GM12878 (cell line): ENCODE results near the gene AKAP13. TPM values are rescaled to one million over a fixed set of nuclear protein-coding genes. Genes with fewer than 3 reads are reported as not detected.

Source experiments
- ATAC-seq: fragments of 200-7000 bp; cut with Tn5 transposase; 3 replicates; pipeline ENCODE4 v1.9.1; 2020; ENCODE audit warnings: mild to moderate bottlenecking, moderate library complexity
- BruUV-seq: library from RNA; stranded (reverse); fragments of 400-500 nt; replicated peaks from 2 replicates; lab custom pipeline; 2021; lab: Mats Ljungman, UMichigan
- CTCF ChIA-PET: fragments of 300-600 bp; sonication (Branson Sonifier 250); formaldehyde crosslinking; extraction: SDS; loops from one replicate; lab custom pipeline; 2021; ENCODE audit warnings: inconsistent platforms; lab: Yijun Ruan, JAX
- POLR2A ChIA-PET: fragments of 350-600 bp; formaldehyde crosslinking; extraction: SDS; loops from one replicate; lab custom pipeline; 2021; ENCODE audit warnings: inconsistent platforms; lab: Charles Lee
- RAD21 ChIA-PET: fragments of 300-600 bp; sonication (Branson Sonifier 250); formaldehyde crosslinking; loops from one replicate; lab custom pipeline; 2023; ENCODE audit warnings: antibody characterized with exemption; ENCODE audit not compliant: unreplicated experiment; lab: Charles Lee
- SMC1A ChIA-PET: fragments of 300-600 bp; sonication (Branson Sonifier 250); formaldehyde crosslinking; loops from one replicate; lab custom pipeline; 2023; ENCODE audit not compliant: unreplicated experiment, uncharacterized antibody; lab: Charles Lee
- DNase-seq: peaks from one replicate; pipeline ENCODE4 v3.0.0-alpha.2; 2011; ENCODE audit warnings: low read depth, low spot score
- FAIRE-seq: peaks from 3 replicates; lab custom pipeline; 2011; peaks lifted over from hg19 to GRCh38; lab: Jason Lieb, UNC
- H2AFZ ChIP-seq: 2 replicates; pipeline ENCODE4 v1.6.0; 2011; ENCODE audit warnings: low read depth, low read length, control low read depth; ENCODE audit not compliant: control insufficient read depth
- H3K27ac ChIP-seq: 2 replicates; pipeline ENCODE4 v1.5.1; 2011; ENCODE audit warnings: control low read depth; ENCODE audit not compliant: control insufficient read depth, insufficient read depth
- H3K27me3 ChIP-seq, 2 experiments: replicated peaks in 1 of 2; 2 replicates each; pipeline versions ENCODE4 v1.6.0 to v1.6.1; 2011; ENCODE audit warnings: low read length in 1 of 2; ENCODE audit not compliant: control insufficient read depth in 2 of 2, insufficient read depth in 2 of 2
- H3K36me3 ChIP-seq, 2 experiments: 2 replicates each; pipeline ENCODE4 v1.5.1; 2011; ENCODE audit warnings: low read length in 1 of 2; ENCODE audit not compliant: control insufficient read depth in 2 of 2, insufficient read depth in 2 of 2
- H3K4me1 ChIP-seq: 2 replicates; pipeline ENCODE4 v1.6.1; 2011; ENCODE audit warnings: mild to moderate bottlenecking, low read length, moderate library complexity, mixed read lengths; ENCODE audit not compliant: control insufficient read depth, insufficient read depth
- H3K4me2 ChIP-seq: 2 replicates; pipeline ENCODE4 v1.6.0; 2011; ENCODE audit warnings: control low read depth; ENCODE audit not compliant: control insufficient read depth, insufficient read depth
- H3K4me3 ChIP-seq: fragments of 200-600 bp; sonication (generic); 2 replicates; pipeline ENCODE4 v1.5.1; 2016
- H3K79me2 ChIP-seq: 2 replicates; pipeline ENCODE4 v1.6.0; 2011; ENCODE audit warnings: low read length; ENCODE audit not compliant: control insufficient read depth, insufficient read depth
- H3K9ac ChIP-seq: 2 replicates; pipeline ENCODE4 v1.8.0; 2011; ENCODE audit warnings: low read length, control low read depth, mixed read lengths; ENCODE audit not compliant: control insufficient read depth, insufficient read depth
- H3K9me3 ChIP-seq: replicated peaks from 3 replicates; pipeline ENCODE4 v1.5.1; 2011; ENCODE audit warnings: mild to moderate bottlenecking, low read length; ENCODE audit not compliant: control insufficient read depth, insufficient read depth
- H4K20me1 ChIP-seq: 2 replicates; pipeline ENCODE4 v1.6.0; 2011; ENCODE audit not compliant: control insufficient read depth, insufficient read depth
- ATF2 ChIP-seq: IDR thresholded peaks from 2 replicates; pipeline ENCODE4 v1.6.1; 2012; ENCODE audit warnings: low read length, inconsistent platforms
- BMI1 ChIP-seq: fragments of 450-650 bp; IDR thresholded peaks from 2 replicates; pipeline ENCODE4 v1.6.1; 2016; ENCODE audit warnings: mild to moderate bottlenecking, moderate library complexity, borderline replicate concordance
- GABPA ChIP-seq: IDR thresholded peaks from 2 replicates; pipeline ENCODE4 v1.6.1; 2014; ENCODE audit warnings: antibody characterized with exemption, low read depth, mild to moderate bottlenecking, inconsistent platforms
- LARP7 ChIP-seq: fragments of 450-650 bp; IDR thresholded peaks from 2 replicates; pipeline ENCODE4 v1.6.1; 2017; ENCODE audit warnings: mild to moderate bottlenecking
- MEF2A ChIP-seq: IDR thresholded peaks from 2 replicates; pipeline ENCODE4 v1.6.1; 2011; ENCODE audit warnings: low read depth, mild to moderate bottlenecking, low read length, moderate library complexity; ENCODE audit not compliant: insufficient read depth
- MYB ChIP-seq: fragments of 150-350 bp; IDR thresholded peaks from 2 replicates; pipeline ENCODE4 v1.6.1; 2014; ENCODE audit warnings: mild to moderate bottlenecking, low read depth, low read length, borderline replicate concordance
- NFIC ChIP-seq: IDR thresholded peaks from 2 replicates; pipeline ENCODE4 v1.6.1; 2012; ENCODE audit warnings: low read depth, mild to moderate bottlenecking, inconsistent platforms, low read length, moderate library complexity
- SMC3 ChIP-seq: IDR thresholded peaks from 2 replicates; pipeline ENCODE4 v1.6.1; 2011; ENCODE audit warnings: low read length, improper control_type of control experiment, borderline replicate concordance
- WRNIP1 ChIP-seq: IDR thresholded peaks from 2 replicates; pipeline ENCODE4 v1.6.1; 2011; ENCODE audit warnings: low read depth, low read length, improper control_type of control experiment, borderline replicate concordance
- YBX1 ChIP-seq: fragments of 450-650 bp; IDR thresholded peaks from 2 replicates; pipeline ENCODE4 v1.6.1; 2016; ENCODE audit warnings: antibody characterized with exemption
- WGBS: methylation state at CpG from one replicate; pipeline ENCODE4 v1.1.6; 2016; ENCODE audit warnings: low lambda C conversion rate; ENCODE audit not compliant: insufficient replicate concordance, insufficient coverage; ENCODE audit errors: missing lambda C conversion rate; 5-methylcytosine and 5-hydroxymethylcytosine counted together
- in situ Hi-C: fragments of 300-500 bp; cut with MboI; formaldehyde crosslinking; loops from 9 replicates; pipeline ENCODE4 v1.14.3; 2018; ENCODE audit warnings: mixed read lengths
- intact Hi-C: fragments of 100-400 bp; cut with micrococcal nuclease; formaldehyde crosslinking; loops from one replicate; pipeline ENCODE4 v1.14.2; 2022; ENCODE audit not compliant: unreplicated experiment
- polyA plus RNA-seq, 11 experiments: library from polyadenylated mRNA; depleted of rRNA in 4 of 11; unstranded in 6 of 11; stranded (reverse) in 5 of 11; fragments of >200 nt; fragmentation: Nextera tagmentation in 4 of 11; fragmentation: Illumina TruSeq in 1 of 11; extraction: Ambion mirVana in 4 of 11; extraction: Trizol in 1 of 11; gene quantifications; 1 replicate in 1 of 11; 2 replicates in 10 of 11; pipeline versions ENCODE4 v1.2.1 to v1.2.3, GENCODE V29; 2011 to 2016; ENCODE audit warnings: inconsistent platforms in 2 of 11, missing spikeins in 2 of 11, low read depth in 1 of 11
- total RNA-seq, 4 experiments: library from RNA; depleted of rRNA in 3 of 4; stranded (reverse); fragments of >200 nt in 3 of 4; fragmentation: Illumina TruSeq in 1 of 4; extraction: Trizol in 1 of 4; gene quantifications; 2 replicates each; pipeline versions ENCODE4 v1.2.1 to v1.2.3, GENCODE V29; 2013 to 2021
- TF ChIP-seq, protein P1 (sequence below): fragments of 450-650 bp; formaldehyde crosslinking; IDR thresholded peaks from 2 replicates; pipeline ENCODE4 v1.4.0; 2022; ENCODE audit warnings: mild to moderate bottlenecking, moderate library complexity
- TF ChIP-seq, protein P2 (sequence below): fragments of 450-650 bp; IDR thresholded peaks from 2 replicates; pipeline ENCODE4 v1.6.1; 2017; ENCODE audit warnings: antibody characterized with exemption, mild to moderate bottlenecking, moderate library complexity

AKAP13 gene
- total and polyA plus RNA-seq, 10 of the 15 experiments (the other 5 are each of a cell fraction or from before 2014, with no cell fraction given): 14.4 to 74.9 (median 55.1) TPM

DNA sequence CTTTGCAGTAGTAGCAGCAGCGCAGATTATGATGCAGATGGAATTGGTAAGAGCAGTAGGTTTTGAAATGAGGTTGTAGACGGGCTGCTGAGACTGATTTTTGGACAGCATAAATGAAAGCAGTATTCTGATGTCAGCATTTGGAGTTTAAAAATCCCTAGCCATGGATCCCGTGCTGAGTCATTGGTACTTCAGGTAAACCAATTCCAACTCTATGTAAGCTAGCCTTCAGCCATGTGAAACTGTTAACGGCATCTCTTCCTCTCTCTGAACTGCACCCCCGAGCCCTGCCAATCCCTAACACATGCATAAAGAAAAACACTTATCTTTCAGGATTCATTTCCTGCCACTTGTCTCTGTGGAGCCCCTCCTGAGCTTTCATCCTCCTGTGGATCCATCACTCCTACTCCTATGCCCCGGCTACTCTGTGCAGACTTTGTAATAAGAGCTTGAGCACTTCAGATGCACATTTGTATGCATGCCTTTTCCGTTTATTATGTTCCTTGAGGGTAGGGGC is 119.0 kb downstream of the AKAP13 start:
- Histone ChIP-seq H3K79me2 (peaks cover 8% of the 10 kb centered on the region), H4K20me1 (peaks cover 9% of the 10 kb centered on the region; the same call in 1 of the 2 replicates), H3K9me3 (no peaks in the 10 kb centered on the region), H3K4me3 (no peak overlapping the region), H3K27ac (no peak overlapping the region), H3K27me3 (no peaks in the 10 kb centered on the region), H3K4me1 (peaks cover 24% of the 10 kb centered on the region), H3K36me3 (no peaks in the 10 kb centered on the region; a peak in 1 of 4 replicates), H3K4me2 (peak overlapping the region; percentile 28; the same call in 1 of the 2 replicates), H2AFZ (no peak overlapping the region), H3K9ac (no peak overlapping the region)
- no peak for FAIRE-seq
- 53% methylated on average over 7 of the region's 7 CpGs for WGBS
- ChIA-PET SMC1A (interaction anchor here (1.0 to 11.7 kb wide), 7 partner anchors 9 to 203 kb away, joined by 3 to 147 read pairs (median 5); no protein-coding TSS in a partner anchor), CTCF (interaction anchor here (0.7 to 10.4 kb wide), 5 partner anchors 12 to 203 kb away, joined by 3 to 170 read pairs (median 4); no protein-coding TSS in a partner anchor), POLR2A (interaction anchor here (0.5 kb wide), 1 partner anchor 41 kb away, joined by 3 read pairs; no protein-coding TSS in a partner anchor), RAD21 (interaction anchor here (1.0 to 7.9 kb wide), 7 partner anchors 11 to 203 kb away, joined by 3 to 75 read pairs (median 3); no protein-coding TSS in a partner anchor)
- BruUV-seq: no TSS peak
- TF ChIP-seq YBX1 (no peak), ATF2 (no peak), SMC3 (no peak), MYB (no peak), NFIC (no peak), GABPA (no peak), MEF2A (no peak), BMI1 (no peak), LARP7 (no peak), WRNIP1 (no peak)
- TF ChIP-seq, protein P1, sequence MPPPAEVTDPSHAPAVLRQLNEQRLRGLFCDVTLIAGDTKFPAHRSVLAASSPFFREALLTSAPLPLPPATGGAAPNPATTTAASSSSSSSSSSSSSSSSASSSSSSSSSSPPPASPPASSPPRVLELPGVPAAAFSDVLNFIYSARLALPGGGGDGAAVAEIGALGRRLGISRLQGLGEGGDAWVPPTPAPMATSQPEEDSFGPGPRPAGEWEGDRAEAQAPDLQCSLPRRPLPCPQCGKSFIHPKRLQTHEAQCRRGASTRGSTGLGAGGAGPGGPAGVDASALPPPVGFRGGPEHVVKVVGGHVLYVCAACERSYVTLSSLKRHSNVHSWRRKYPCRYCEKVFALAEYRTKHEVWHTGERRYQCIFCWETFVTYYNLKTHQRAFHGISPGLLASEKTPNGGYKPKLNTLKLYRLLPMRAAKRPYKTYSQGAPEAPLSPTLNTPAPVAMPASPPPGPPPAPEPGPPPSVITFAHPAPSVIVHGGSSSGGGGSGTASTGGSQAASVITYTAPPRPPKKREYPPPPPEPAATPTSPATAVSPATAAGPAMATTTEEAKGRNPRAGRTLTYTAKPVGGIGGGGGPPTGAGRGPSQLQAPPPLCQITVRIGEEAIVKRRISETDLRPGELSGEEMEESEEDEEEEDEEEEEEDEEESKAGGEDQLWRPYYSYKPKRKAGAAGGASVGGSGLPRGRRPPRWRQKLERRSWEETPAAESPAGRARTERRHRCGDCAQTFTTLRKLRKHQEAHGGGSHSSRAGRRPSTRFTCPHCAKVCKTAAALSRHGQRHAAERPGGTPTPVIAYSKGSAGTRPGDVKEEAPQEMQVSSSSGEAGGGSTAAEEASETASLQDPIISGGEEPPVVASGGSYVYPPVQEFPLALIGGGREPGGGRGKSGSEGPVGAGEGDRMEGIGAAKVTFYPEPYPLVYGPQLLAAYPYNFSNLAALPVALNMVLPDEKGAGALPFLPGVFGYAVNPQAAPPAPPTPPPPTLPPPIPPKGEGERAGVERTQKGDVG (CRISPR knock-in tag): no peak
- TF ChIP-seq, protein P2, sequence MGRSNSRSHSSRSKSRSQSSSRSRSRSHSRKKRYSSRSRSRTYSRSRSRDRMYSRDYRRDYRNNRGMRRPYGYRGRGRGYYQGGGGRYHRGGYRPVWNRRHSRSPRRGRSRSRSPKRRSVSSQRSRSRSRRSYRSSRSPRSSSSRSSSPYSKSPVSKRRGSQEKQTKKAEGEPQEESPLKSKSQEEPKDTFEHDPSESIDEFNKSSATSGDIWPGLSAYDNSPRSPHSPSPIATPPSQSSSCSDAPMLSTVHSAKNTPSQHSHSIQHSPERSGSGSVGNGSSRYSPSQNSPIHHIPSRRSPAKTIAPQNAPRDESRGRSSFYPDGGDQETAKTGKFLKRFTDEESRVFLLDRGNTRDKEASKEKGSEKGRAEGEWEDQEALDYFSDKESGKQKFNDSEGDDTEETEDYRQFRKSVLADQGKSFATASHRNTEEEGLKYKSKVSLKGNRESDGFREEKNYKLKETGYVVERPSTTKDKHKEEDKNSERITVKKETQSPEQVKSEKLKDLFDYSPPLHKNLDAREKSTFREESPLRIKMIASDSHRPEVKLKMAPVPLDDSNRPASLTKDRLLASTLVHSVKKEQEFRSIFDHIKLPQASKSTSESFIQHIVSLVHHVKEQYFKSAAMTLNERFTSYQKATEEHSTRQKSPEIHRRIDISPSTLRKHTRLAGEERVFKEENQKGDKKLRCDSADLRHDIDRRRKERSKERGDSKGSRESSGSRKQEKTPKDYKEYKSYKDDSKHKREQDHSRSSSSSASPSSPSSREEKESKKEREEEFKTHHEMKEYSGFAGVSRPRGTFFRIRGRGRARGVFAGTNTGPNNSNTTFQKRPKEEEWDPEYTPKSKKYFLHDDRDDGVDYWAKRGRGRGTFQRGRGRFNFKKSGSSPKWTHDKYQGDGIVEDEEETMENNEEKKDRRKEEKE: no peak
- ATAC-seq: no peak; the same call in 2 of the 3 replicates
- no peak for DNase-seq
- intact Hi-C loops: no loop called here
- in situ Hi-C loops: no loop called here
